Measurements from ENCODE around the gene RUNX2. TPM values are rescaled to one million over a fixed set of nuclear protein-coding genes. Genes with fewer than 3 reads are reported as not detected.

The RUNX2 gene
- total and polyA plus RNA-seq, 2 of the 8 experiments (the other 6 are each of a cell fraction or from before 2014, with no cell fraction given): 0.26 to 1.2 TPM

DNA sequence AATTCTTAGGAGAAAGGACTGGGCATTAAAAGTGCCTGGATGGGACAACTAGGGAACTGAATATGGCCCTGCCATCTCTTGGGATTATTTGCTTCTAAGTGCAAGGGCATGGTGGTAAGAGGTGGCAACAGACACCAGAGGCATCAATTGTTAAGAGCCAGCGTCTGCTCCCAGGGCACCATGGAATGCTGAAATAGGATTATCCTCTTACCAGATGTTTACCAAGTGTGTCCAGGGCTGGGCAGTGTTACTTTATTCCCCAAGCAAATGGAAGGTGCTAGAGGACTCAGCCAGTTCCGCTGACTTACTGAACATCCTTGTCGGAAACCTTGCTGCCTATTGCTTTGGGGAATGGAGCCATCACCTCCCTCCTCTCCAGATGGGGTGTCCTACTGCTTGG, 323.2 kb downstream of the RUNX2 start:
- no peak overlapping the region for H3K18ac ChIP-seq (ENCODE audit: extremely low read depth, low read length)
- no peaks in the 10 kb centered on the region for H3K36me3 ChIP-seq (ENCODE audit: control insufficient read depth in 2 of 4, insufficient read depth in 4 of 4, low read length in 3 of 4)
- no peaks in the 10 kb centered on the region; a peak in 1 of 7 replicates for H3K4me1 ChIP-seq (replicated peaks in 1 of 4; ENCODE audit: control insufficient read depth in 3 of 4, insufficient read depth in 4 of 4, low read length in 3 of 4)
- no peaks in the 10 kb centered on the region for H3K23me2 ChIP-seq (ENCODE audit: low read depth, low read length)
- no peak overlapping the region for H4K91ac ChIP-seq (replicated peaks; ENCODE audit: insufficient read length, low read length)
- H2BK20ac ChIP-seq (ENCODE audit: low read length): no peak overlapping the region
- no peak for TF ChIP-seq SP4 (IDR thresholded peaks at IDR 0.05; ENCODE audit: low read length)
- TF ChIP-seq POLR2AphosphoS5 (IDR thresholded peaks at IDR 0.05; ENCODE audit: low read depth, low read length): no peak
- no peak for TF ChIP-seq SP2 (IDR thresholded peaks at IDR 0.05; ENCODE audit: low read length)
- no peak for TF ChIP-seq FOSL1 (IDR thresholded peaks at IDR 0.05; ENCODE audit: insufficient read depth, low read depth, low read length)
- TF ChIP-seq, protein P1, sequence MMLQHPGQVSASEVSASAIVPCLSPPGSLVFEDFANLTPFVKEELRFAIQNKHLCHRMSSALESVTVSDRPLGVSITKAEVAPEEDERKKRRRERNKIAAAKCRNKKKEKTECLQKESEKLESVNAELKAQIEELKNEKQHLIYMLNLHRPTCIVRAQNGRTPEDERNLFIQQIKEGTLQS (IDR thresholded peaks at IDR 0.05; ENCODE audit: insufficient read depth, low read depth, low read length): no peak
- TF ChIP-seq BRCA1 (IDR thresholded peaks at IDR 0.05; ENCODE audit: low read depth, low read length): no peak
- no peak for TF ChIP-seq CHD1 (IDR thresholded peaks at IDR 0.05; ENCODE audit: low read depth, low read length)
- no peak for TF ChIP-seq ZNF274 (IDR thresholded peaks at IDR 0.05; ENCODE audit: borderline replicate concordance, extremely low read depth, low read length)
- TF ChIP-seq KDM1A (IDR thresholded peaks at IDR 0.05; ENCODE audit: borderline replicate concordance, low read length): no peak
- TF ChIP-seq SIN3A (conservative IDR thresholded peaks at IDR 0.05 in 1 of 2, IDR thresholded peaks at IDR 0.05 in 1 of 2; ENCODE audit: low read depth in 1 of 2, low read length in 2 of 2): no peak
- no peak for TF ChIP-seq CBX8 (IDR thresholded peaks at IDR 0.05; ENCODE audit: borderline replicate concordance, low read depth, low read length)
- no peak for TF ChIP-seq JUND (IDR thresholded peaks at IDR 0.05; ENCODE audit: low read length)
- TF ChIP-seq TAF1 (IDR thresholded peaks at IDR 0.05; ENCODE audit: low read depth, low read length): no peak
- no peak overlapping the region for H3K9ac ChIP-seq (replicated peaks in 1 of 4; ENCODE audit: extremely low read depth in 1 of 4, low read depth in 3 of 4, low read length in 3 of 4)
- ChIA-PET CTCF (ENCODE audit: partially characterized antibody) (interaction anchor here (1.0 to 1.4 kb wide), 2 partner anchors 71 to 77 kb away, joined by 3 read pairs; no protein-coding TSS in a partner anchor), POLR2A (ENCODE audit: partially characterized antibody) (no interaction called here)
- H3K23ac ChIP-seq (ENCODE audit: insufficient read length): no peak overlapping the region
- H3K4me2 ChIP-seq (ENCODE audit: insufficient read depth in 1 of 2, low read depth in 2 of 2, low read length in 2 of 2): no peak overlapping the region
- no peak overlapping the region for H3K27ac ChIP-seq (ENCODE audit: low read depth, low read length)
- no peaks in the 10 kb centered on the region for H3K9me3 ChIP-seq (ENCODE audit: insufficient read depth in 2 of 2, low read depth in 1 of 2, low read length in 1 of 2)
- H2BK15ac ChIP-seq (ENCODE audit: low read length): no peak overlapping the region
- no peaks in the 10 kb centered on the region for H3K27me3 ChIP-seq (replicated peaks in 1 of 4; ENCODE audit: control insufficient read depth in 3 of 4, extremely low read depth in 1 of 4, insufficient read depth in 3 of 4, low read length in 3 of 4)
- H3K4me3 ChIP-seq (ENCODE audit: extremely low read depth in 1 of 4, insufficient read depth in 2 of 4, low read depth in 3 of 4, low read length in 4 of 4): no peak overlapping the region
- 96% methylated on average over 3 of the region's 3 CpGs; no CpG with 5 or more reads in 1 of the 2 experiments for WGBS, 2 experiments (ENCODE audit: extremely low coverage in 1 of 2, insufficient coverage in 1 of 2, insufficient read length in 1 of 2, insufficient replicate concordance in 2 of 2, low coverage in 1 of 2, low lambda C conversion rate in 2 of 2, missing lambda C conversion rate in 1 of 2)
- no peak overlapping the region for H4K5ac ChIP-seq (ENCODE audit: insufficient read length, low read depth, low read length)
- no peaks in the 10 kb centered on the region for H4K20me1 ChIP-seq (replicated peaks in 1 of 2; ENCODE audit: control insufficient read depth in 1 of 2, insufficient read depth in 2 of 2, low read length in 2 of 2)
- H3K14ac ChIP-seq (ENCODE audit: insufficient read length): no peak overlapping the region
- no peak for FAIRE-seq
- no peak overlapping the region for H2AFZ ChIP-seq (ENCODE audit: low read length)
- H2BK120ac ChIP-seq (replicated peaks; ENCODE audit: low read depth, low read length): no peak overlapping the region
- no peak overlapping the region for H2AK5ac ChIP-seq (ENCODE audit: low read depth, low read length)
- H3K79me2 ChIP-seq (ENCODE audit: control insufficient read depth in 1 of 2, insufficient read depth in 2 of 2, low read length in 2 of 2): no peaks in the 10 kb centered on the region
- no peak overlapping the region for H3K4ac ChIP-seq (replicated peaks; ENCODE audit: insufficient read length, low read depth, low read length)
- no peak overlapping the region for H3K56ac ChIP-seq (replicated peaks; ENCODE audit: insufficient read length, low read depth, low read length)
- no peaks in the 10 kb centered on the region for H3K79me1 ChIP-seq (ENCODE audit: low read depth, low read length)
- H4K8ac ChIP-seq (ENCODE audit: extremely low read depth, insufficient read depth, low read length): no peak overlapping the region
- no peak for DNase-seq (ENCODE audit: low read depth in 1 of 2, low spot score in 2 of 2)
- no peak overlapping the region for H2BK12ac ChIP-seq (ENCODE audit: low read depth, low read length)
- H2BK5ac ChIP-seq (ENCODE audit: low read depth, low read length): no peak overlapping the region

Measured in H1 (cell line).